ENCODE measurements around the gene OR4D2. TPM values are rescaled to one million over a fixed set of nuclear protein-coding genes. Genes with fewer than 3 reads are reported as not detected.
A peak's percentile ranks its signal among the peaks of the same experiment; 100 is the strongest.
"Not testable (repeated sequence)": the region's sequence is repeated elsewhere in the genome, so short reads cannot be mapped to it uniquely, and the experiment has no call there.

Gene OR4D2
- total and polyA plus RNA-seq, 4 donors: not detected

- Histone ChIP-seq H3K9me3 (ENCODE audit: control insufficient read depth in 4 of 4, insufficient read depth in 3 of 4, low read length in 3 of 4) (no peaks in the 10 kb centered on the region), H3K36me3 (ENCODE audit: control insufficient read depth in 4 of 4, insufficient read depth in 4 of 4, low read length in 4 of 4) (no peaks in the 10 kb centered on the region), H3K27ac (ENCODE audit: low read depth in 1 of 2, low read length in 1 of 2) (no peak overlapping the region), H3K4me1 (ENCODE audit: control insufficient read depth in 5 of 5, insufficient read depth in 5 of 5, low read length in 5 of 5) (no peaks in the 10 kb centered on the region), H3K4me3 (no peak overlapping the region), H3K9ac (ENCODE audit: insufficient read depth in 1 of 2, low read length in 2 of 2) (no peak overlapping the region), H3K27me3 (ENCODE audit: control insufficient read depth in 3 of 3, insufficient read depth in 3 of 3, low read length in 2 of 3) (peaks cover 0 to 6% (median 0%) of the 10 kb centered on the region in 3 donors)
- TF ChIP-seq CTCF (IDR thresholded peaks at IDR 0.05; ENCODE audit: control extremely low read depth, extremely low read depth): no peak
- peak; percentile 63 to 88 (median 73) for DNase-seq
- WGBS, 2 donors: 19 to 28% methylated on average over 7 of the region's 7 CpGs
- ATAC-seq (ENCODE audit: insufficient read depth, low FRiP score): no peak
Observed at GRCh38 chr17:58120195-58120822, 46.5 kb upstream of the OR4D2 start.

- no peaks in the 10 kb centered on the region for H3K36me3 ChIP-seq (ENCODE audit: control insufficient read depth in 4 of 4, insufficient read depth in 4 of 4, low read length in 4 of 4)
- ATAC-seq (ENCODE audit: insufficient read depth, low FRiP score): no peak
- no peak overlapping the region for H3K4me3 ChIP-seq
- no peaks in the 10 kb centered on the region for H3K4me1 ChIP-seq (ENCODE audit: control insufficient read depth in 5 of 5, insufficient read depth in 5 of 5, low read length in 5 of 5)
- WGBS, 2 donors: 43 to 48% methylated on average over 4 to 5 of the region's 5 CpGs
- H3K9me3 ChIP-seq (ENCODE audit: control insufficient read depth in 4 of 4, insufficient read depth in 3 of 4, low read length in 3 of 4): no peaks in the 10 kb centered on the region
- H3K27me3 ChIP-seq (ENCODE audit: control insufficient read depth in 3 of 3, insufficient read depth in 3 of 3, low read length in 2 of 3): peaks cover 0 to 9% (median 0%) of the 10 kb centered on the region in 3 donors
- no peak overlapping the region for H3K27ac ChIP-seq (ENCODE audit: low read depth in 1 of 2, low read length in 1 of 2)
- H3K9ac ChIP-seq (ENCODE audit: insufficient read depth in 1 of 2, low read length in 2 of 2): no peak overlapping the region
- DNase-seq: peak; percentile 44 to 69 (median 62)
- TF ChIP-seq CTCF (IDR thresholded peaks at IDR 0.05; ENCODE audit: control extremely low read depth, extremely low read depth): no peak
Observed at GRCh38 chr17:58121925-58122324, 44.9 kb upstream of the OR4D2 start.

- Histone ChIP-seq H3K27me3 (ENCODE audit: control insufficient read depth in 3 of 3, insufficient read depth in 3 of 3, low read length in 2 of 3) (peaks cover 0 to 11% (median 4%) of the 10 kb centered on the region in 3 donors), H3K9ac (ENCODE audit: insufficient read depth in 1 of 2, low read length in 2 of 2) (no peak overlapping the region), H3K4me3 (no peak overlapping the region), H3K9me3 (ENCODE audit: control insufficient read depth in 4 of 4, insufficient read depth in 3 of 4, low read length in 3 of 4) (no peaks in the 10 kb centered on the region), H3K27ac (ENCODE audit: low read depth in 1 of 2, low read length in 1 of 2) (no peak overlapping the region), H3K4me1 (ENCODE audit: control insufficient read depth in 5 of 5, insufficient read depth in 5 of 5, low read length in 5 of 5) (no peaks in the 10 kb centered on the region), H3K36me3 (ENCODE audit: control insufficient read depth in 4 of 4, insufficient read depth in 4 of 4, low read length in 4 of 4) (no peaks in the 10 kb centered on the region)
- no peak for DNase-seq
- no peak for TF ChIP-seq CTCF (IDR thresholded peaks at IDR 0.05; ENCODE audit: control extremely low read depth, extremely low read depth)
- no peak for ATAC-seq (ENCODE audit: insufficient read depth, low FRiP score)
- WGBS, 2 donors: 46 to 47% methylated on average over 1 of the region's 1 CpG
Observed at GRCh38 chr17:58127846-58128245, 38.9 kb upstream of the OR4D2 start.

GRCh38 chr17:58132697-58133096, 34.1 kb upstream of the OR4D2 start:
- not testable (repeated sequence) for H3K27ac ChIP-seq (ENCODE audit: low read depth in 1 of 2, low read length in 1 of 2); H3K9ac ChIP-seq (ENCODE audit: insufficient read depth in 1 of 2, low read length in 2 of 2); H3K36me3 ChIP-seq (ENCODE audit: control insufficient read depth in 4 of 4, insufficient read depth in 4 of 4, low read length in 4 of 4); ATAC-seq (ENCODE audit: insufficient read depth, low FRiP score); DNase-seq; H3K4me3 ChIP-seq; H3K9me3 ChIP-seq (ENCODE audit: control insufficient read depth in 4 of 4, insufficient read depth in 3 of 4, low read length in 3 of 4); H3K4me1 ChIP-seq (ENCODE audit: control insufficient read depth in 5 of 5, insufficient read depth in 5 of 5, low read length in 5 of 5)
- WGBS, 2 donors: 96 to 97% methylated on average over 4 to 5 of the region's 5 CpGs
- peaks cover 0 to 18% (median 6%) of the 10 kb centered on the region in 3 donors for H3K27me3 ChIP-seq (ENCODE audit: control insufficient read depth in 3 of 3, insufficient read depth in 3 of 3, low read length in 2 of 3)

All from lung (tissue), 12 donors.